Caco-2 (cell line): ENCODE measurements around the gene GGTLC2. TPM values are rescaled to one million over a fixed set of nuclear protein-coding genes. Genes with fewer than 3 reads are reported as not detected.

Source experiments
- BruUV-seq: library from RNA; stranded (reverse); fragments of 400-500 nt; replicated peaks from 2 replicates; lab custom pipeline; 2021; lab: Mats Ljungman, UMichigan
- CTCF ChIA-PET: fragments of 300-600 bp; sonication (Branson Sonifier 250); formaldehyde crosslinking; loops from one replicate; lab custom pipeline; 2022; ENCODE audit warnings: antibody characterized with exemption; lab: Charles Lee
- POLR2A ChIA-PET: fragments of 300-600 bp; sonication (Branson Sonifier 250); formaldehyde crosslinking; loops from one replicate; lab custom pipeline; 2022; ENCODE audit warnings: antibody characterized with exemption; lab: Charles Lee
- DNase-seq, 2 experiments: peaks; one replicate each; pipeline versions ENCODE4 v3.0.0 to v3.0.0-alpha.2; 2020 to 2022
- H3K27me3 ChIP-seq: replicated peaks from 2 replicates; pipeline ENCODE4 v1.6.0; 2011; ENCODE audit warnings: low read length; ENCODE audit not compliant: control insufficient read depth, insufficient read depth
- H3K36me3 ChIP-seq: 2 replicates; pipeline ENCODE4 v1.5.1; 2011; ENCODE audit warnings: low read length; ENCODE audit not compliant: control insufficient read depth, insufficient read depth
- H3K4me1 ChIP-seq: fragments of 250-450 bp; sonication (Bioruptor Pico); 2 replicates; pipeline ENCODE4 v1.5.1; 2020; ENCODE audit warnings: mild to moderate bottlenecking
- H3K4me3 ChIP-seq: 2 replicates; pipeline ENCODE4 v1.5.1; 2011; ENCODE audit warnings: low read depth, mild to moderate bottlenecking, control low read depth, low read length
- H3K9me3 ChIP-seq: fragments of 250-450 bp; sonication (Bioruptor Pico); 2 replicates; pipeline ENCODE4 v1.5.1; 2020; ENCODE audit warnings: mild to moderate bottlenecking, moderate library complexity
- H3K27ac Mint-ChIP-seq: one replicate; pipeline ENCODE4 v1.8.0; 2022; ENCODE audit warnings: mixed read lengths; ENCODE audit not compliant: unreplicated experiment
- H3K27me3 Mint-ChIP-seq: one replicate; pipeline ENCODE4 v1.8.0; 2022; ENCODE audit warnings: mixed read lengths; ENCODE audit not compliant: insufficient read depth, unreplicated experiment
- H3K36me3 Mint-ChIP-seq: one replicate; pipeline ENCODE4 v1.8.0; 2022; ENCODE audit warnings: mild to moderate bottlenecking, mixed read lengths; ENCODE audit not compliant: insufficient read depth, unreplicated experiment
- H3K4me1 Mint-ChIP-seq: one replicate; pipeline ENCODE4 v1.8.0; 2022; ENCODE audit warnings: low read depth, mixed read lengths; ENCODE audit not compliant: unreplicated experiment
- H3K4me3 Mint-ChIP-seq: one replicate; pipeline ENCODE4 v1.8.0; 2022; ENCODE audit warnings: mild to moderate bottlenecking, moderate library complexity, mixed read lengths; ENCODE audit not compliant: unreplicated experiment
- H3K9me3 Mint-ChIP-seq: one replicate; pipeline ENCODE4 v1.8.0; 2022; ENCODE audit warnings: mixed read lengths; ENCODE audit not compliant: unreplicated experiment
- intact Hi-C: fragments of 100-400 bp; cut with micrococcal nuclease; formaldehyde crosslinking; loops from one replicate; pipeline ENCODE4 v1.10.0; 2022; ENCODE audit not compliant: unreplicated experiment
- total RNA-seq: library from RNA; stranded (reverse); gene quantifications from 2 replicates; pipeline ENCODE4 v1.2.3, GENCODE V29; 2022
- TF ChIP-seq, protein P1 (sequence below), 2 experiments: fragments of 200-600 bp in 1 of 2; IDR thresholded peaks; 1 replicate in 1 of 2; 2 replicates in 1 of 2; pipeline versions ENCODE4 v1.5.1 to v1.8.0; 2011 to 2022; ENCODE audit warnings: antibody characterized with exemption in 1 of 2, control low read depth in 1 of 2, inconsistent platforms in 1 of 2, low read depth in 1 of 2, low read length in 1 of 2, mild to moderate bottlenecking in 1 of 2, moderate library complexity in 1 of 2; ENCODE audit not compliant: insufficient read depth in 1 of 2, severe bottlenecking in 1 of 2, unreplicated experiment in 1 of 2

GGTLC2 gene
- total RNA-seq, 1 experiment from 2014 or later = 0.34 TPM

- no peak for DNase-seq
- H3K36me3 ChIP-seq = no peaks in the 10 kb centered on the region
- no peaks in the 10 kb centered on the region for H3K9me3 Mint-ChIP-seq
- no peaks in the 10 kb centered on the region for H3K36me3 Mint-ChIP-seq
- no peaks in the 10 kb centered on the region for H3K27me3 Mint-ChIP-seq
- TF ChIP-seq, protein P1, sequence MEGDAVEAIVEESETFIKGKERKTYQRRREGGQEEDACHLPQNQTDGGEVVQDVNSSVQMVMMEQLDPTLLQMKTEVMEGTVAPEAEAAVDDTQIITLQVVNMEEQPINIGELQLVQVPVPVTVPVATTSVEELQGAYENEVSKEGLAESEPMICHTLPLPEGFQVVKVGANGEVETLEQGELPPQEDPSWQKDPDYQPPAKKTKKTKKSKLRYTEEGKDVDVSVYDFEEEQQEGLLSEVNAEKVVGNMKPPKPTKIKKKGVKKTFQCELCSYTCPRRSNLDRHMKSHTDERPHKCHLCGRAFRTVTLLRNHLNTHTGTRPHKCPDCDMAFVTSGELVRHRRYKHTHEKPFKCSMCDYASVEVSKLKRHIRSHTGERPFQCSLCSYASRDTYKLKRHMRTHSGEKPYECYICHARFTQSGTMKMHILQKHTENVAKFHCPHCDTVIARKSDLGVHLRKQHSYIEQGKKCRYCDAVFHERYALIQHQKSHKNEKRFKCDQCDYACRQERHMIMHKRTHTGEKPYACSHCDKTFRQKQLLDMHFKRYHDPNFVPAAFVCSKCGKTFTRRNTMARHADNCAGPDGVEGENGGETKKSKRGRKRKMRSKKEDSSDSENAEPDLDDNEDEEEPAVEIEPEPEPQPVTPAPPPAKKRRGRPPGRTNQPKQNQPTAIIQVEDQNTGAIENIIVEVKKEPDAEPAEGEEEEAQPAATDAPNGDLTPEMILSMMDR (IDR thresholded peaks at IDR 0.05; ENCODE audit: insufficient read depth in 1 of 2, low read depth in 1 of 2, low read length in 1 of 2, severe bottlenecking in 1 of 2, unreplicated experiment in 1 of 2) = no peak
- H3K4me1 ChIP-seq = peaks cover 10% of the 10 kb centered on the region
- ChIA-PET POLR2A (no interaction called here), CTCF (interaction anchor here (1.0 to 3.3 kb wide), 3 partner anchors 9 to 27 kb away, joined by 3 to 17 read pairs (median 4); no protein-coding TSS in a partner anchor)
- intact Hi-C loops = loop anchor here (2.0 kb wide), 1 partner anchor 55 kb away; no protein-coding TSS in a partner anchor
- H3K27ac Mint-ChIP-seq = peak overlapping the region; percentile 58
- H3K4me1 Mint-ChIP-seq = peaks cover 16% of the 10 kb centered on the region
- no peak overlapping the region for H3K4me3 ChIP-seq
- no peaks in the 10 kb centered on the region for H3K9me3 ChIP-seq
- H3K4me3 Mint-ChIP-seq = peak overlapping the region; percentile 21
- no TSS peak for BruUV-seq
- no peaks in the 10 kb centered on the region for H3K27me3 ChIP-seq
Measured at GRCh38 chr22:22693531-22693884, 49.1 kb downstream of the GGTLC2 start.

- Mint-ChIP-seq H3K4me3 (no peak overlapping the region), H3K27me3 (no peaks in the 10 kb centered on the region)
- TF ChIP-seq, protein P1 (IDR thresholded peaks at IDR 0.05; ENCODE audit: insufficient read depth in 1 of 2, low read depth in 1 of 2, low read length in 1 of 2, severe bottlenecking in 1 of 2, unreplicated experiment in 1 of 2) = no peak
Measured at GRCh38 chr22:22694106-22694505, 49.7 kb downstream of the GGTLC2 start.

GRCh38 chr22:22696104-22696503 is 51.7 kb downstream of the GGTLC2 start:
- POLR2A ChIA-PET = no interaction called here
- H3K36me3 ChIP-seq = no peaks in the 10 kb centered on the region
- DNase-seq = no peak
- Mint-ChIP-seq H3K4me1 (peaks cover 16% of the 10 kb centered on the region), H3K9me3 (no peaks in the 10 kb centered on the region), H3K36me3 (no peaks in the 10 kb centered on the region), H3K27me3 (no peaks in the 10 kb centered on the region), H3K4me3 (no peak overlapping the region), H3K27ac (no peak overlapping the region)
- H3K4me3 ChIP-seq = no peak overlapping the region
- BruUV-seq = no TSS peak
- no peaks in the 10 kb centered on the region for H3K27me3 ChIP-seq
- TF ChIP-seq, protein P1 (IDR thresholded peaks at IDR 0.05; ENCODE audit: insufficient read depth in 1 of 2, low read depth in 1 of 2, low read length in 1 of 2, severe bottlenecking in 1 of 2, unreplicated experiment in 1 of 2) = no peak
- CTCF ChIA-PET = no interaction called here
- peaks cover 10% of the 10 kb centered on the region for H3K4me1 ChIP-seq
- intact Hi-C loops = no loop called here
- H3K9me3 ChIP-seq = no peaks in the 10 kb centered on the region

More at GRCh38 chr22:22694106-22694505, 49.7 kb downstream of the GGTLC2 start:
- Histone ChIP-seq H3K27me3 (no peaks in the 10 kb centered on the region), H3K4me1 (peaks cover 10% of the 10 kb centered on the region), H3K4me3 (no peak overlapping the region), H3K9me3 (no peaks in the 10 kb centered on the region), H3K36me3 (no peaks in the 10 kb centered on the region)
- intact Hi-C loops = no loop called here
- Mint-ChIP-seq H3K27ac (no peak overlapping the region), H3K9me3 (no peaks in the 10 kb centered on the region), H3K36me3 (no peaks in the 10 kb centered on the region), H3K4me1 (peaks cover 16% of the 10 kb centered on the region)
- no peak for DNase-seq
- no TSS peak for BruUV-seq
- CTCF ChIA-PET = interaction anchor here (1.0 to 3.3 kb wide), 3 partner anchors 8 to 27 kb away, joined by 3 to 17 read pairs (median 4); no protein-coding TSS in a partner anchor
- POLR2A ChIA-PET = no interaction called here

Other genes starting within 250 kb of the GGTLC2 start
- 3.9 and 4.0 TPM in 2 replicates for gene ZNF280B, start 135.9 kb upstream of the GGTLC2 start, total RNA-seq
- gene ZNF280A, start 124.3 kb upstream of the GGTLC2 start, total RNA-seq = 2.7 and 2.8 TPM in 2 replicates
- gene PRAME, start 85.3 kb upstream of the GGTLC2 start, total RNA-seq = not detected in 2 replicates
- not detected in 2 replicates for gene IGLL5, start 243.2 kb downstream of the GGTLC2 start, total RNA-seq